NCI-H1417 treated with DMSO at 0.1 percent for 48 hours (cell line): ENCODE results near the gene ABCA7.

ENCODE experiments used
- DNase-seq: peaks from one replicate; lab custom pipeline; 2025; lab: John Stamatoyannopoulos, UW

Gene ABCA7, protein sequence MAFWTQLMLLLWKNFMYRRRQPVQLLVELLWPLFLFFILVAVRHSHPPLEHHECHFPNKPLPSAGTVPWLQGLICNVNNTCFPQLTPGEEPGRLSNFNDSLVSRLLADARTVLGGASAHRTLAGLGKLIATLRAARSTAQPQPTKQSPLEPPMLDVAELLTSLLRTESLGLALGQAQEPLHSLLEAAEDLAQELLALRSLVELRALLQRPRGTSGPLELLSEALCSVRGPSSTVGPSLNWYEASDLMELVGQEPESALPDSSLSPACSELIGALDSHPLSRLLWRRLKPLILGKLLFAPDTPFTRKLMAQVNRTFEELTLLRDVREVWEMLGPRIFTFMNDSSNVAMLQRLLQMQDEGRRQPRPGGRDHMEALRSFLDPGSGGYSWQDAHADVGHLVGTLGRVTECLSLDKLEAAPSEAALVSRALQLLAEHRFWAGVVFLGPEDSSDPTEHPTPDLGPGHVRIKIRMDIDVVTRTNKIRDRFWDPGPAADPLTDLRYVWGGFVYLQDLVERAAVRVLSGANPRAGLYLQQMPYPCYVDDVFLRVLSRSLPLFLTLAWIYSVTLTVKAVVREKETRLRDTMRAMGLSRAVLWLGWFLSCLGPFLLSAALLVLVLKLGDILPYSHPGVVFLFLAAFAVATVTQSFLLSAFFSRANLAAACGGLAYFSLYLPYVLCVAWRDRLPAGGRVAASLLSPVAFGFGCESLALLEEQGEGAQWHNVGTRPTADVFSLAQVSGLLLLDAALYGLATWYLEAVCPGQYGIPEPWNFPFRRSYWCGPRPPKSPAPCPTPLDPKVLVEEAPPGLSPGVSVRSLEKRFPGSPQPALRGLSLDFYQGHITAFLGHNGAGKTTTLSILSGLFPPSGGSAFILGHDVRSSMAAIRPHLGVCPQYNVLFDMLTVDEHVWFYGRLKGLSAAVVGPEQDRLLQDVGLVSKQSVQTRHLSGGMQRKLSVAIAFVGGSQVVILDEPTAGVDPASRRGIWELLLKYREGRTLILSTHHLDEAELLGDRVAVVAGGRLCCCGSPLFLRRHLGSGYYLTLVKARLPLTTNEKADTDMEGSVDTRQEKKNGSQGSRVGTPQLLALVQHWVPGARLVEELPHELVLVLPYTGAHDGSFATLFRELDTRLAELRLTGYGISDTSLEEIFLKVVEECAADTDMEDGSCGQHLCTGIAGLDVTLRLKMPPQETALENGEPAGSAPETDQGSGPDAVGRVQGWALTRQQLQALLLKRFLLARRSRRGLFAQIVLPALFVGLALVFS (N-terminal part only)

DNA sequence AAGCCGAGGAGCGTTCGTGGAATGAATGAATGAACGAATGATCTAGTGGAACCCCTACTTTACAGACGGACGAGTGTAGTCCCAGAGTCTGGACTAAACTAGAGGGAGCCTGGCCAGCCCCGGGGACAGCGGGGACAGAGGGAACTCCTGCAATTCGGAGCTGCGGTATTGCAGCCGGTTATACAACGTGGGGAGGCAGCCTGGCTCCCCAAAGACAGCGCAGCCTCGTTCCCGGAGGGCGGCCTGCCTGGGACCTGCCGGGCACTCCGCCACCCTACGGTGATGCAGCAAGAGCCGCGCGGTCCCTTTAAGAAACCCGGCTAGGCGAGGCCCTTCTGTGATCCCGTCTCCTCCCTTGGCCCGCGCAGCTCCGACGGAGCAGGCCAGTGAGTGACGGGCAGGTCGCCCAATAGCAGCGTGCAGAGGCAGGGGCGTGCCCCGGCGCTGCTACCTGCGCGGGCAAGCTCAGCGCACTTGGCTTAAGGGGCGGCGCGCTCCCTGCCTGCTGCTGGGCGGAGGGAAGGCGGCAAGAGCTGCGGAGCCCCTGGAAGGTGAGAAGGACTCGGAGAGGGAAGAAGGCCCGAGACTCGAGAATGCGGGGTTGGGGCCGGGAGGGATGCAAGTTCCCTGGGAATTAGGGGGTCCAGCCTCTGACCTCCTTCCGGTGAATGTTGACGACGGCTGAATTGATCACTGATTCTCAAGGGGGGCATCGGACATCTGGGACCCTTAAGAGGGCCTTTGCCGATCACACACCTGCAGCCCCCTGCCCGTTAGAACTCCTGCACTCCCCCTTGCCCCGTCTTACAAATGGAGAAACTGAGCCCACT is at the start of gene ABCA7:
Gene ABCA7, plus strand, starts transcription at position 462 of the 830 bp plus-strand sequence. CDS start 1,255 bp downstream, outside the sequence.
- DNase-seq: peak; percentile 99

DNA sequence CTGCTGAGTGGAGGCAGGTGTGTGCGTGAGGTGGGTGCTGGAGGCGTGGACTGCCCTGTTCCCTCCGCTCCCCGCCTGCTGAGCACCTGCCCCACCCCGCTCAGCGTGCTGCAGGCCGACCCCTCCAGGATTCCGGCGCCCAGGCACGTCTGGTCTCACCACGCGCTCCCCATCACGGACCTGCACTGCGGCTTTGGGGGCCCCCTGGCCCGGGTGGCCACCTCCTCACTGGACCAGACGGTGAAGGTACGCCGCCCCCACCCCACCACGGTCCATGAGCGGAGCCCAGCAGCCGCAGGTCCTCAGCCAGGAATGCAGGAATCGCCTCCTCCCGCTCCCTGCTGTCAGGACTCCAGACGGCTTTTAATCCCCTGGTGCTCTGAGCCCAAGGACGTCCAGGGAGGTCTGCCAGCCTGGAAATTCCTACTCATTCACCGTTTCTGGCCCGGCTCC is 49.8 kb upstream of the ABCA7 start:
- DNase-seq: no peak

DNA sequence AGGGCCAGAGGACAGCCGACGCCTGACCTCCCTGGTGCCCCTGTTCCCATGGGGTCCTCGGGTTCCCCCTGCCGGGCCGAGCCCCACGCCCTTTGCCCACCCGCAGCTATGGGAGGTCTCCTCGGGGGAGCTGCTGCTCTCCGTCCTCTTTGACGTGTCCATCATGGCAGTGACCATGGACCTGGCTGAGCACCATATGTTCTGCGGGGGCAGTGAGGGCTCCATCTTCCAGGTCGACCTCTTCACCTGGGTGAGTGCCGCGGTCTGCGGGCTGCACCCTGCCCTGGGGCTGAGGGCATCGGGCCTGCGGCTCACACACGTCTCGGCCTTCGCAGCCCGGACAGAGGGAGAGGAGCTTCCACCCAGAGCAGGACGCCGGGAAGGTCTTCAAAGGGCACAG is 49.2 kb upstream of the ABCA7 start:
- DNase-seq: no peak

DNA sequence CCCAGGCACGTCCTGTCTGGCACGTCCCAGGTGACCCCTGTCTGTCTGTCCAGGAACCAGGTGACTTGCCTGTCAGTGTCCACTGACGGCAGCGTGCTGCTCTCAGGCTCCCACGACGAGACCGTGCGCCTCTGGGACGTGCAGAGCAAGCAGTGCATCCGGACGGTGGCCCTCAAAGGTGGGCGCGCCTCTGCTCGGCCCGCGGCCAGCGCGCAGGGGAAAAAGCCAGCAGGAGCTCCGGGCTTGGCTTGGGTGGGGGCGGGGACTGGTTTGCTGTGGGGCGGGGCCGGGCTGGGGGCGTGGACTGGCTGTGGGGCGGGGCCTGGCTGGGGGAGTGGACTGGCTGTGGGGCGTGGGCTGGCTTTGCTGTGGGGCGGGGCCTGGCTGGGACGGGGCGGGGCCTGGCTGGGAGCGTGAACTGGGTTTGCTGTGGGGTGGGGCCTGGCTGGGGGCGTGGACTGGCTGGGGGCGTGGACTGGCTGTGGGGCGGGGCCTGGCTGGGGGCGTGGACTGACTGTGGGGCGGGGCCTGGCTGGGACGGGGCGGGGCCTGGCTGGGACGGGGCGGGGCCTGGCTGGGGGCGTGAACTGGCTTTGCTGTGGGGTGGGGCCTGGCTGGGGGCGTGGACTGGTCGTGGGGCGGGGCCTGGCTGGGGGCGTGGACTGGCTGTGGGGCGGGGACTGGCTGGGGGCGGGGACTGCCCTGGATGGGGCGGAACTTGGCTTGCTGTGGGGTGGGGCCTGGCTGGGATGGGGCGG is 48.6 kb upstream of the ABCA7 start:
- no peak for DNase-seq

DNA sequence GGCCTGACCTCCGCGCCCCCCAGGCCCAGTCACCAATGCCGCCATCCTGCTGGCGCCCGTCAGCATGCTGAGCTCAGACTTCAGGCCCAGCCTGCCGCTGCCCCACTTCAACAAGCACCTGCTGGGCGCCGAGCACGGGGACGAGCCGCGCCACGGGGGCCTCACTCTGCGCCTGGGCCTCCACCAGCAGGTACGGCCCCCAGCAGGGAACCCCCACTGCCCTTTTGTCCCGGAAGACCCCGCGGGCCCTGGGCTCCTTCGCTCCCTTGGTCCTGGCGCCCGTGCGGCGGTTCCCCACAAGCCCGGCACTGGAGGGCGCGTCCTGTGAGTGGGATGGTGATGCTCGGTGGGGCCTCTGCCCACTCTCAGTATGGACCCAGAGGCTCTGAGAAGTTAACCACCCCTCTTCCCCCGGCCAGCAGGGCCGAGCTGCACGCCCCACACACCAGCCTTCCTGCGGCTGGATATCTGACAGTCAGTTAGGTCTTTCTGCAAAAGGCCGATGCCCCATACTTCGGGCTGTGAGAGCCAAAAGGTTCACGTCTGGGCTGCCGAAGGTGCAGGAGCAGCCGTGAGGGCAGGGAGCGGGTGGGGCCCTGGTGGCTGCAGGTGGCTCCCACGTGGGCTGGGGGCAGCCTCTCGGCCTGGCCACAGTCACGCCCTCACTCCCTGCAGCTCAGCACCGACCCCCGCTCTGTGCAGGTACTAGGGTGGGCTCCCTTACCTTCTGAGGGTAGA is 47.8 kb upstream of the ABCA7 start:
- no peak for DNase-seq

DNA sequence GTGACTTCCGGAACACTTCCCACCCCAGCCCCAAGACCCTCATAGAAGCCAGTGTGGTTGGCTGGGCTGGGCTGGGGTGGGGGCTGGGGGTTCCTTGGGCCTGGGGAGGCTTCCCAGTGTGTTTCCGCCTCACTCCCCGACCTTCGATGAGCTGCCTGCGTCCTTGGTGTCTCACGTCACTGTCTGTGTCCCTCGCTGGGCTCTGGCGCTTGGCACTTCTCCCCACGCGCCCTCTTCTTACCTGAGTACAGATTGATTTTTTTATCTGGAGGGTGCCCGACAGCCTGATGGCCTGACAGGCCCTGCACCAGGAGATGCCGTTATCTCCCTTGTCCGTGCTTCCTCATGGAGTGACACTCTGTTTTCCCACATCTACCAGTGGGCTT is 47.2 kb upstream of the ABCA7 start:
- DNase-seq: no peak

DNA sequence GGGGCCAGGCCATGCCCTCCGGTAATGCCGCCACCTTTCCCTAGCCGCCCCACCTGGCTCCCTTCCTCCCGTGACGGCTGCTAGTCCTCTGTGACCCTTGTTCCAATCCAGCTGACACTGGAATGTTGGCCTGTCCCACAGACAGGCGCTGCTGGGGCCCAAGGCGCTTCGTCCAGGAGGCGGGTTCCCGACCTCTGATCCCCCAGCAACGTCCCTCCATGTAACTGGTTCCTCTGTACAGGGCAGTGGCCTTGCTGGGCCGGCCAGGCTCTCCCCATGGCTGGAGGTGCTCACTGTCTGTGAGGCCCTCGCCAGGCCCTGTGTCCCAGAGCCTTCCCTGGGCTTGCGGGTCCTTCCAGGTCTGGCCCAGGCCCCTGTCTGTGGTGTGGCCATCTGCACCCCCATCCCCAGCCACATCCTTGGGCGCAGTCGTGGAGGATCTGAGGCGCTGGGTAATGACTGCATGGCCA is 46.5 kb upstream of the ABCA7 start:
- no peak for DNase-seq

DNA sequence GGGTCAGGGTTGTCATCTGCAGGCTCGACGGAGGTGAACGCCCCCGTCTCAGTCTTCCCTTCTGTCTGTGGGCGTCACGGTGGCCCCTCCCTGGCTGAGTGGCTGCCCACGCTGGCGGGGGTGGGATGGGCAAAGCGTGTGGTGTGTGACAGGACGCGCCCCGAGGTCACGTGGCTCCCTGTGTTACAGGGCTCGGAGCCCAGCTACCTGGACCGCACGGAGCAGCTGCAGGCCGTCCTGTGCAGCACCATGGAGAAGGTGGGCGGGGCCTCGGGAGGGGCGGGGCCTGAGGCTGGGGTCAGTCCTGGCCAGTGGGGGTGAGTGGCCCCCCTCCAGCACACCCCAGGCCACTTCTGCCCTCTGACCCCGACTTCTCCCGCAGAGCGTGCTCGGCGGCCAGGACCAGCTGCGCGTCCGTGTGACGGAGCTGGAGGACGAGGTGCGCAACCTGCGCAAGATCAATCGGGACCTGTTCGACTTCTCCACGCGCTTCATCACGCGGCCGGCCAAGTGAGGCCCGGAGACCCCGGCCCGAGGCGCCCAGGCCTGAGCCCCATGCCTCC is 46.0 kb upstream of the ABCA7 start:
- no peak for DNase-seq

DNA sequence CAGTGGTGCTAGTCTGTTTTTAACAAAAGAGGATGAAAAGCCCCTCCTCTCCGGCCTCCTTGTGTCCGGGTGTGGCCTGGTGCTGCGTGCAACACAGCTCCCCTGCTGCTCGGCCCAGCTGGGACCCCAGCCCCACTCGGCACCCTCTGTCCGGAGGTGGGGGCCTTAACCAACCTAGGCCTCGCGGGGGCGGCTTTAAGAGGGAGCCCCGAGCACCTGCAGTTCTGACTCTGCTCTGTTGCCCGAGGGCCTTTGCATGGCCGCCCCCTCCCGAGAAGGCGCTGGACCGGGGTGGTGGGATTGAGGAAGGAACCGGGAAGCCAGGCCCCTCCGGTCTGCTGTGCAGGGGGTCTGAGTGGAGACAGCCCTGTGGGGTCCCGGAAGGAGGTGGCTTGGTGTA is 45.4 kb upstream of the ABCA7 start:
- no peak for DNase-seq

DNA sequence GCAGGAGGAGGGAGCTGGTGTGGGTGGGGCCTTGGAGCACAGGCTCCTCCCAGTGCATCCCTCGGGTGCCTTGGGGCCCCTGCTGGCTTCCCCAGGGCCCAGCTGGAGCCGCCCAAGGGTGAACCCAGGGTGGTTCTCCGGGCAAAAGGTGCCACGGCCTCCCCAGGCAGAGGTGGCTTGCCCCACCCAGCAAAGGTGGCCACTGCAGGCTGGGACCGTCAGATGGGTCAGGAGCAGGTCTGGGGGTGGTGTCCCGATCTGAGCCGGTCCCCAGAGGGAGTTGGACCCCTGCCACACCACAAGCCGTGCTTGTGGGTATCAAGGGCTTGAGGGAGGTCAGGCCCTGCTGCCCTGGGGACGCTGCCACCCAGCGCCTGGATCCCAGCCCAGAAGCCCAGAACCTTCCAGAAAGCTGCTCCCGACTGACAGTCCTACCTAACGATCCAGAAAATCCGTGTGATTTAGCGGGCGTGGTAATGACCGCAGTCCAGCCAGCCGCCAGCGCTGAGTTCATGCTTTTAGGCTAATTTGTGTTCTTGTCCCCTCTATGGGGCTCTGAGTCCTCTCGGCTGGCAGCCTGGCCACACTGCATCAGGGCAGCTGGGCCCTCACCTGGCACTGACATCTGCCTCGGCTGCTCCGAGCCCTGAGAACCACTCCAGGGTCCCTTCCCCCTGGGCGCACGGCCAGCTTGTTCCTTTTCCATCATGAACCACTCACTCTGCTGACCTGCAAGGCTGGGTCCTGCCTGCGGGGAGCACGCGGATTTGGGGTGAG is 44.7 kb upstream of the ABCA7 start:
- no peak for DNase-seq

DNA sequence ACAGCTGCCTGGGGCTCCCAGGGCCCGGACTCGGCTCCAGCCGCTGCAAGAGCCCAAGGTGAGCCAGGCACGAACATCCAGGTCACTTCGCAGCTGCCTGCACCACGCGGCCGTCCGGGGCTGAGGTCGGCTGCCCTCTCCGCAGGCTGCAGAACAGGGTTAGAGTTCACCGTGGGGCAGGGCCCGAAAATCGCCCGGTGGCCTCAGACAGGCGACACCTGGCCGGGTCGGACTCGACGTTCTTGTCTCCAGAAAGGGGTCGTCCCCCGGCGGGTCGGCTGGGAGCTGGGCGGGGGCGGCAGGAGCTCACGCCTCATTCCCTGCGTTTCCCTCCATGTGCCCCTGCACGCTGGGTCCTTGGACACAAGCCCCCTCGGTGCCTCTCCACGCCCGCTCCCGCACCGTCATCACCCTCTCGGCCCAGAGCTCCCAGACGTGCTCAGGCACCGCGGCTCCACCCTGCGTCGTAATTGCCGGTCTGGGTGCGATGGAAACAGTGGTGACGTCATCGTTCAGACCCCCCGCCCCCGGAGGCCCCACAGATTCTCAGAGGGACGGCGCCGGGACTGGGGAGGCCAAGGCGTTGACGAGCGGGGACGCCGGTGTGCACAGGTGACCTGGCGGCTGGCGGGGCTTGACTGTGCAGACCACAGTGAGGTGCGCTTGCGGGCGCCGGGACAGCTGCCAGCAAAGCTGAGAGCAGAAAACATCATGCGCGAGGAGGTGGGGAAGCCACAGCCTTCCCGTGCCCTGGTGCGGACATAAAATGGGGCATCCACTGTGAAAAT is 43.7 kb upstream of the ABCA7 start:
- DNase-seq: peak; percentile 48

DNA sequence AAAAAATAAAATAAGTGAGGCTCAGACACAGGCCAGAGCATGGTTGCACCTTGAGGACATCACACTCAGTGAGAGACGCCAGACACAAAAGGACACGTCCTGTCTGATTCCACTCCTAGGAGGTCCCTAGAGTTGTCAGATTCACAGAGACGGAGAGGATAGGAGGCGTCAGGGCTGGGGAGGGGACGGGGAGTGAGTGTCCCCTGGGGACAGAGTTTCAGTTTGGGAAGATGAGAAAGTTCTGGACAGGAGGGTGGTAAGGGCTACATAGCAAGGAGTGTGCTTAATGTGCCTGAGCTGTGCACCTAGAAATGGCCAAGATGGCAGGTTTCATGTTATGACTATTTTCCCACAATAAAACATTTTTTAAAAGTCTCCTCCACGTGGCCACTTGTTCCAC is 41.8 kb upstream of the ABCA7 start:
- DNase-seq: no peak

DNA sequence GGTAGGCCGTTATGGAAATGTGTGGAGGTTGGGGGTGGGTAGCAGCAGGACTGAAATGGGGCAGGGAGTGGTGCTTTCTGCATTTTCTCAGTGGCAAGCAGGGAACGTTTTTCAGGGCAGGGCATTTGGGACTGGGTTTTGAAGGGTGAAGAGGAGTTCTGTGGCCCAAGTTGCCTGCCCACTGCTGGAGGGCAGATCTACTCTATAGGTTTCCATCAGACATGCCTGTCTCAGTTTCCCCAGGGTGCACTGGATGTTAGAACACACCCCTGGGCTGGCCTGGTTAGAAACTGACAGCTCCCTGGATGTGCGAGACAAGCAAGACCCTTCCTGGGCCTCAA is 40.6 kb upstream of the ABCA7 start:
- DNase-seq: no peak

DNA sequence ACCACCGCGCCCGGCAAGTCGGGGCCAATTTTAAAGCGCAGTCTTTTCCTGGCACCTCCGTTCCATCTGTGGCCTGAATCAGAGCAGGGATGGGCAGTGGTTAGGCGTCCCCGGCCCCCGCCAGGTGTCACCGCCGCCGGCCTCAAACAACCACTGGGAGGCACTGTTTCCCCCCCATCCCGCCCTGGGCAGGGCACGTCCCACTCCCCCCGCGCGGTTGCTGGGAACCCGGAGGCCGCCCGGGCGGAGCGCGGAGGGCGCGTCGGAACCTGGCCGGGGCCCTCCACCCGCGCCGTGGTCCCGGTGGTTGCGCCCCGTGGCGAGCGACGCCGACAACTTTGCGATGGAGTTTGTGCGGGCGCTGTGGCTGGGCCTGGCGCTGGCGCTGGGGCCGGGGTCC is 39.8 kb upstream of the ABCA7 start, which contains the start of gene GRIN3B:
Gene GRIN3B, plus strand, starts transcription at position 325 of the 400 bp plus-strand sequence. Its CDS starts 19 bp downstream, at position 344.
- no peak for DNase-seq

DNA sequence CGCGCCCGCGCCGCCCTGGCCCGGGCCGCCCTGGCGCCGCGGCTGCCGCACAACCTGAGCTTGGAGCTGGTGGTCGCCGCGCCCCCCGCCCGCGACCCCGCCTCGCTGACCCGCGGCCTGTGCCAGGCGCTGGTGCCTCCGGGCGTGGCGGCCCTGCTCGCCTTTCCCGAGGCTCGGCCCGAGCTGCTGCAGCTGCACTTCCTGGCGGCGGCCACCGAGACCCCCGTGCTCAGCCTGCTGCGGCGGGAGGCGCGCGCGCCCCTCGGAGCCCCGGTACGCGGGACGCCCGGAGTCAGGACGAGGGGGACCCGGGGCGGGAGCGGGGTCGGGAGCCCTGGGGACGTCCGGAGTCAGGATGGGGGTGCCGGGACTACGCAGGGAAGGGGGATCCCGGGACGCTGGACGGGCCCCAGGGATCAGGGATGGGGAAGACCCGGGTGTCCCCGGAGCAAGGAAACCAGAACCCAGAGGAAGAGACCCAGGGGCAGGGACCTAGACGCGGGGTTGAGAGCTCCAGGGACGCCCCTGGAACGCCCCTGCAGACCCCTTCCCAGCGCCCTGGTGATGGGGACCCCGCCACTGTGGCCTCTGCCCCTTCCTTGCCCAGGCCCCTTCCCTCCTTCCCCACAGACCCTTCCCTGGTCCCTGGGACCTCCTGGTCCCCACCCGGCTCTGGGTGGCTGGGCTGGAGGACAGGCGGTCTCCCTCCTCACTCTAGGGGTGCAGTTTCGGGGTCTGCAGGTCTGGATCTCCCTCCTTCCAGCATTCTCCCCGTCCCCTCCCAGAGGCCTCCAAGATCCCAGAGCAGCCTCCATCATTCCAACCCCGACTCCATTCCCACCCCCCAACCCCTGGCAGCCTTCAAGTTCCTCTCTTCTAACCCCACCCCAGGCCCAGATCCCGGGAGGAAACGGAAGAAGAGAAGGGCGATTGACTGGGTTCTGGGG is 39.0 kb upstream of the ABCA7 start:
- no peak for DNase-seq

DNA sequence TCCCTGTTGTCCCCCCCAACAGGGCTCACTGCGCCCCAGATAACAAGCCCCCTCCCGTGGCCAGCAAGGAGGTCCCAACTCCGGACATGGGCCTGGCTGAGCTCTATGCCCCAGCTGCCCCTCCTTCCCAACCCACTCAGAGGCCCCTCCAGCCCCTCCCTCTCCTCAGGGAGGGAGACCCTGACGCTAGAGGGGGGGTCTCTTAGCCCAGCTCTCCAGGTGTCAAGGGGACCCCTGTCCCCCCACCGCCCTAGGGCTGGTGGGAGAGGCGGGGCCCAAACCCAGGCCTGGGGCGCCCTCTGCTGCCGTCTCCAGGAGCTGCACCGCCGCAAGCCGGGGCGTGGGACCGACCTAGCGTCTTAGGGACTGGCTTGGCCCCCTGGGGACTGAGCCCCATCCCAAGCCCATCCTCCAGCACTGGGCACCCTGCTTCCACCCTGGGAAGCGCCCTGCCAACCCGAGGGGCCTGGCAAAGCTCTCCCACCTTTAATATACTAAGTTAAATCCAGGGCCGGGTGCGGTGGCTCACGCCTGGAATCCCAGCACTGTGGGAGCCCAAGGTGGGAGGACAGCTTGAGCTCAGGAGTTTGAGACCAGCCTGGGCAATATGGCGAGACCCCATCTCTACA is 38.3 kb upstream of the ABCA7 start:
- no peak for DNase-seq
